Bronchial epithelial cell (primary cell): ENCODE measurements around the gene SELENOV. TPM values are rescaled to one million over a fixed set of nuclear protein-coding genes. Genes with fewer than 3 reads are reported as not detected.
A peak's percentile ranks its signal among the peaks of the same experiment; 100 is the strongest.
"Not testable (repeated sequence)": the region's sequence is repeated elsewhere in the genome, so short reads cannot be mapped to it uniquely, and the experiment has no call there.

Experiments used
- DNase-seq: peaks from one replicate; pipeline ENCODE4 v3.0.0-alpha.2; 2010; ENCODE audit warnings: low read depth
- FAIRE-seq: peaks from 2 replicates; lab custom pipeline; 2011; peaks lifted over from hg19 to GRCh38; lab: Jason Lieb, UNC
- H3K27me3 ChIP-seq: 2 replicates; pipeline ENCODE4 v1.5.1; 2011; ENCODE audit warnings: low read length; ENCODE audit not compliant: control insufficient read depth, insufficient read depth
- H3K36me3 ChIP-seq: 2 replicates; pipeline ENCODE4 v1.5.1; 2011; ENCODE audit warnings: low read length; ENCODE audit not compliant: control insufficient read depth, insufficient read depth
- H3K4me3 ChIP-seq: 2 replicates; pipeline ENCODE4 v1.5.1; 2011; ENCODE audit warnings: mild to moderate bottlenecking, low read depth, low read length, control low read depth
- total RNA-seq: library from RNA; depleted of rRNA; stranded (reverse); fragments of >200 nt; gene quantifications from 2 replicates; pipeline ENCODE4 v1.2.1, GENCODE V29; 2014
- TF ChIP-seq, protein P1 (sequence below): IDR thresholded peaks from 2 replicates; pipeline ENCODE4 v1.5.1; 2011; ENCODE audit warnings: mild to moderate bottlenecking, moderate library complexity, low read length, control low read depth, inconsistent platforms; ENCODE audit not compliant: insufficient read depth, severe bottlenecking

SELENOV gene
- total RNA-seq, 1 donor from 2014 or later, result not detected

DNA sequence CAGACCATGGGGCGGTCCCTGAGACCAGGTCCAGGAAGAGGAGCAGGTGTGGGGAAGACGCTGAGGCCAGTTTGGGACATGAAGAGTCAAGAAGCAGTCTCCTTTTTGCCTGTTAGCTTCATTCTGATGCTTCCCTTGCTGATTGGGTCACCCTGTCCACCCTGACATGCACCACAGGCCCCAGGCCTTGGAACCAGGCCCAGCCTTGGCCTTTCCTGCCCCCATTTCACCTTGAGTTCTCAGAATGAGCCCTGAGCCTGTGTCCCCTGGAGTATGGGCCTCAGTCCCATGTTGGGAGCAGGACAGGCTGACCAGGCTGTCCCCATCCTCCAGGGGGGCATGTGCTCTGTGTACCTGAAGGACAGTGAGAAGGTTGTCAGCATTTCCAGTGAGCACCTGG lies 39.2 kb upstream of the SELENOV start:
- DNase-seq (no peak), FAIRE-seq (peak; percentile 18)
- H3K4me3 ChIP-seq, result no peak overlapping the region
- H3K36me3 ChIP-seq, result peaks cover 43% of the 10 kb centered on the region
- TF ChIP-seq, protein P1, sequence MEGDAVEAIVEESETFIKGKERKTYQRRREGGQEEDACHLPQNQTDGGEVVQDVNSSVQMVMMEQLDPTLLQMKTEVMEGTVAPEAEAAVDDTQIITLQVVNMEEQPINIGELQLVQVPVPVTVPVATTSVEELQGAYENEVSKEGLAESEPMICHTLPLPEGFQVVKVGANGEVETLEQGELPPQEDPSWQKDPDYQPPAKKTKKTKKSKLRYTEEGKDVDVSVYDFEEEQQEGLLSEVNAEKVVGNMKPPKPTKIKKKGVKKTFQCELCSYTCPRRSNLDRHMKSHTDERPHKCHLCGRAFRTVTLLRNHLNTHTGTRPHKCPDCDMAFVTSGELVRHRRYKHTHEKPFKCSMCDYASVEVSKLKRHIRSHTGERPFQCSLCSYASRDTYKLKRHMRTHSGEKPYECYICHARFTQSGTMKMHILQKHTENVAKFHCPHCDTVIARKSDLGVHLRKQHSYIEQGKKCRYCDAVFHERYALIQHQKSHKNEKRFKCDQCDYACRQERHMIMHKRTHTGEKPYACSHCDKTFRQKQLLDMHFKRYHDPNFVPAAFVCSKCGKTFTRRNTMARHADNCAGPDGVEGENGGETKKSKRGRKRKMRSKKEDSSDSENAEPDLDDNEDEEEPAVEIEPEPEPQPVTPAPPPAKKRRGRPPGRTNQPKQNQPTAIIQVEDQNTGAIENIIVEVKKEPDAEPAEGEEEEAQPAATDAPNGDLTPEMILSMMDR, result no peak
- no peaks in the 10 kb centered on the region for H3K27me3 ChIP-seq

DNA sequence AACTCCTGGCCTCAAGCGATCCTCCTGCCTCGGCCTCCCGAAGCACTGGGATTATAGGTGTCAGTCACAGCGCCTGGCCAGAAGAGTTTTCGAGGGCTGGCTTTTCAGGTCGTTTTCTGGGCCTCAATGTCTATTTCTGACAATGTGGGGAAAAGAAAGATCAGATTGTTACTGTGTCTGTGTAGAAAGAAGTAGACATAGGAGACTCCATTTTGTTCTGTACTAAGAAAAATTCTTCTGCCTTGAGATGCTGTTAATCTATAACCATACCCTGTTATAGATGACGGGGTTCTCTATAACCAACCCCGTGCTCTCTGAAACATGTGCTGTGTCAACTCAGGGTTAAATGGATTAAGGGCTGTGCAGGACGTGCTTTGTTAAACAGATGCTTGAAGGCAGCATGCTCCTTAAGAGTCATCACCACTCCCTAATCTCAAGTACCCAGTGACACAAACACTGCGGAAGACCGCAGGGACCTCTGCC lies 35.6 kb upstream of the SELENOV start:
- H3K36me3 ChIP-seq, result peaks cover 22% of the 10 kb centered on the region
- not testable (repeated sequence) for H3K4me3 ChIP-seq, FAIRE-seq, H3K27me3 ChIP-seq
- peak; percentile 16 for DNase-seq

DNA sequence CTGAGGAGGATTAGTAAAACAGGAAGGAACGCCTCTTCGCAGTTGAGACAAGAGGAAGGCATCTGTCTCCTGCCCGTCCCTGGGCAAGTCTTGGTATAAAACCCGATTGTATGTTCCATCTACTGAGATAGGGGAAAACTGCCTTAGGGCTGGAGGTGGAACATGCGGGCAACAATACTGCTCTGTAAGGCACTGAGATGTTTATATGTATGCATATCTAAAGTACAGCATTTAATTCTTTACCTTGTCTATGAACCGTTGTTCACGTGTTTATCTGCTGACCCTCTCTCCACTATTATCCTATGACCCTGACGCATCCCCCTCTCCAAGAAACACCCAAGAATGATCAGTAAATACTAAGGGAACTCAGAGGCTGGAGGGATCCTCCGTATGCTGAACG lies 35.0 kb upstream of the SELENOV start:
- DNase-seq (peak; percentile 8), FAIRE-seq (no peak)
- TF ChIP-seq, protein P1, result no peak
- Histone ChIP-seq H3K36me3 (peaks cover 17% of the 10 kb centered on the region), H3K27me3 (no peaks in the 10 kb centered on the region), H3K4me3 (peak overlapping the region; percentile 69)

DNA sequence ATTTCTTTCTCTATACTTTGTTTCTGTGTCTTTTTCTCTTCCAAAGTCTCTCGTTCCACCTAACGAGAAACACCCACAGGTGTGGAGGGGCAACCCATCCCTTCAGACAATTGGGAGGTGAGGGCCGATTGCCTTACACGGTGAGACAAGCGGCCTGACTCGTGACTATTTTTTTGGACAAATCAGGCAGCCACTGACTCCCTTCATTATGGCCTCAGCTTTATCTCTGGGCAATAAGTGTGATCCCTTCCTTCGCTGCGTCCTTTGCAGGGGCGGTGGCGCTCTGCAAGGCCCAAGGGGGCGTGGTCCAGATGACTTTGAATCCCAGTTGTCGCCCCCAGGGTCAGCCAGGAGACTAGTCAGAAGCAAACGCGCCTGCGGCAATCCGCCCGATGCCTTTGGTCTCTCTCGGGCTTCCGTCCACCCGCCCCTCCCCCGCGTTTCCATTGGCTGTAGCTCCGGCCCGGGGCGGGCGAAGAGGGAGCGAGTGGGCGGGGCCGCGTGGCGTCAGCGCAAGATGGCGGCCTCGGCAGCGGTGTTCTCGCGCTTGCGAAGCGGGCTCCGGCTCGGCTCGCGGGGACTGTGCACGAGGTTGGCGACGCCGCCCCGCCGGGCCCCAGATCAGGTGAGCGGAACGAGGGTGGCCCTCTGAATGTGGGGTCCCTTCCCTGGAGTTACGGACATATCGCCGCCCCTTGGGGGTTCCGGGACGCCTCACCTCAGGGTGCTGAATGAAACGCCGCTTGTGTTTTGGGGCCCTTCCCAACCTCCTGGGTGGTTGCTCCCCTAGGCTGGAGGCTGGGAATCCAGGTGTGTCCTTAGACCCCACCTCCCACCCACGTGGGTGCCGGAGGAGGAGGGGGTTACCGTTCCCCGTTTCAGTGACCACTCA lies 34.4 kb upstream of the SELENOV start, which contains the start of gene TIMM50:
TIMM50 (plus strand) TSS at position 502 of the 892 bp plus-strand sequence; CDS start at position 518, 16 bp downstream.
- FAIRE-seq, result no peak
- Histone ChIP-seq H3K4me3 (peak within 1 kb of the TSS; percentile 69), H3K27me3 (no peaks in the 10 kb centered on the region), H3K36me3 (peaks cover 18% of the 10 kb centered on the region)
- peak; percentile 82 for DNase-seq
- TF ChIP-seq, protein P1, result no peak

DNA sequence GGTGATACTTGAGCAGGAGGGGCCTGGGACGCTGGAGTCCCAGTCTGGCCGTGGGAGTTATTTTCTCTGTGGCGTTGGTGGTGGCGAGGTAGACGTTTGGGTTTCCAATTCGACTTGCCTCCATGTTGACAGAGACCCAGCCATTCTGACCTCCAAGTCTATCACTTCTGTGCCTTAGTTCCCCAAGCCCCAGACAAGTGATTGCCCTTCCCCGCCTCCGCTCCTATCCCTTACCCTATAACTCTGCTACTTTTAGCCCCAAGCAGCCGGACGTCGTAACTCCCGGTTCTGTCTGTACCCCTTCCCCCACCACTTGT lies 33.8 kb upstream of the SELENOV start:
- Histone ChIP-seq H3K36me3 (peaks cover 16% of the 10 kb centered on the region), H3K27me3 (no peaks in the 10 kb centered on the region), H3K4me3 (peak overlapping the region; percentile 69)
- FAIRE-seq, result no peak
- DNase-seq, result peak; percentile 5
- TF ChIP-seq, protein P1, result no peak

DNA sequence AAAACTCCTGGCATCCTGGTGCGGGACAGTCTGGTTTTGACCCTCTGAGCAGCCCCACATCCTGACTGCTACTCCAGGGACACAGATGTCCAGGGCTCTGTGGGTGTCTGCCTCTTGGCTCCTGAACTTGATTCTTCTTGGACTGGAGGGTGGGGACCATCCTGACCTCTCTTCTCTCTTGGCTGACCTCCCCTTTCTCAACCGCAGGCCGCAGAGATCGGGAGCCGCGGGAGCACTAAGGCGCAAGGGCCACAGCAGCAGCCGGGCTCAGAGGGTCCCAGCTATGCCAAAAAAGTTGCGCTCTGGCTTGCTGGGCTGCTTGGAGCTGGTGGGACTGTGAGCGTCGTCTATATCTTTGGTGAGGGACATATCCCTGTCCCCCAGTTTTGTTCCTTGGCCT lies 33.3 kb upstream of the SELENOV start:
- Histone ChIP-seq H3K36me3 (peaks cover 18% of the 10 kb centered on the region), H3K27me3 (no peaks in the 10 kb centered on the region), H3K4me3 (peak overlapping the region; percentile 69)
- TF ChIP-seq, protein P1, result no peak
- FAIRE-seq (no peak), DNase-seq (no peak)
